IMR-90 (cell line): ENCODE measurements around the gene NNMT. TPM values are rescaled to one million over a fixed set of nuclear protein-coding genes. Genes with fewer than 3 reads are reported as not detected.

Source experiments
- ATAC-seq: fragments of 200-7000 bp; cut with Tn5 transposase; 2 replicates; pipeline ENCODE4 v1.9.1; 2020; ENCODE audit warnings: low read depth, mild to moderate bottlenecking, moderate library complexity
- BruUV-seq: library from RNA; stranded (reverse); fragments of 400-500 nt; replicated peaks from 2 replicates; lab custom pipeline; 2021; lab: Mats Ljungman, UMichigan
- CTCF ChIA-PET: fragments of 300-600 bp; formaldehyde crosslinking; extraction: SDS; loops from one replicate; lab custom pipeline; 2021; ENCODE audit warnings: antibody characterized with exemption; lab: Yijun Ruan, JAX
- POLR2A ChIA-PET: fragments of 300-600 bp; sonication (Branson Sonifier 250); formaldehyde crosslinking; loops from one replicate; lab custom pipeline; 2022; ENCODE audit warnings: antibody characterized with exemption; ENCODE audit not compliant: unreplicated experiment; lab: Charles Lee
- DNase-seq: peaks from one replicate; pipeline ENCODE4 v3.0.0; 2013
- H2AFZ ChIP-seq: replicated peaks from 2 replicates; pipeline ENCODE3; 2013; ENCODE audit warnings: low read length, mild to moderate bottlenecking; ENCODE audit not compliant: poor library complexity
- H2AK5ac ChIP-seq: 2 replicates; pipeline ENCODE4 v1.6.1; 2013; ENCODE audit warnings: low read depth, low read length, inconsistent platforms
- H2AK9ac ChIP-seq: replicated peaks from 2 replicates; pipeline ENCODE3; 2013; ENCODE audit warnings: mild to moderate bottlenecking, low read depth, low read length, moderate library complexity; ENCODE audit not compliant: poor library complexity
- H2BK120ac ChIP-seq: 2 replicates; pipeline ENCODE4 v1.6.1; 2013; ENCODE audit warnings: low read depth, low read length, inconsistent platforms
- H2BK15ac ChIP-seq: 3 replicates; pipeline ENCODE4 v1.6.1; 2013; ENCODE audit warnings: low read depth, low read length, inconsistent platforms
- H2BK20ac ChIP-seq: 2 replicates; pipeline ENCODE4 v1.6.1; 2013; ENCODE audit warnings: low read depth, mild to moderate bottlenecking, inconsistent platforms, low read length, moderate library complexity
- H2BK5ac ChIP-seq: 2 replicates; pipeline ENCODE4 v1.6.1; 2013; ENCODE audit warnings: mild to moderate bottlenecking, low read depth, low read length, inconsistent platforms; ENCODE audit not compliant: poor library complexity, severe bottlenecking
- H3K14ac ChIP-seq: replicated peaks from 2 replicates; pipeline ENCODE4 v1.6.1; 2013; ENCODE audit warnings: low read depth, low read length, inconsistent platforms
- H3K18ac ChIP-seq: 2 replicates; pipeline ENCODE4 v1.6.1; 2013; ENCODE audit warnings: low read depth, low read length, control low read depth
- H3K23ac ChIP-seq: 2 replicates; pipeline ENCODE4 v1.6.1; 2013; ENCODE audit warnings: low read depth, low read length, inconsistent platforms
- H3K27ac ChIP-seq: 2 replicates; pipeline ENCODE4 v1.5.1; 2013; ENCODE audit warnings: mild to moderate bottlenecking, control low read depth, low read length; ENCODE audit not compliant: insufficient read depth
- H3K27me3 ChIP-seq: 2 replicates; pipeline ENCODE4 v1.6.1; 2013; ENCODE audit warnings: low read length; ENCODE audit not compliant: control insufficient read depth, insufficient read depth
- H3K36me3 ChIP-seq: 2 replicates; pipeline ENCODE4 v1.6.1; 2013; ENCODE audit warnings: low read length, mixed read lengths; ENCODE audit not compliant: control insufficient read depth, insufficient read depth
- H3K4ac ChIP-seq: 2 replicates; pipeline ENCODE4 v1.6.1; 2013; ENCODE audit warnings: low read depth, low read length, inconsistent platforms
- H3K4me1 ChIP-seq: 2 replicates; pipeline ENCODE4 v1.6.1; 2013; ENCODE audit warnings: low read length, mixed read lengths; ENCODE audit not compliant: control insufficient read depth, insufficient read depth
- H3K4me2 ChIP-seq: 2 replicates; pipeline ENCODE4 v1.6.1; 2013; ENCODE audit warnings: low read depth, mild to moderate bottlenecking, control low read depth, low read length, moderate library complexity
- H3K4me3 ChIP-seq: 2 replicates; pipeline ENCODE4 v1.5.1; 2013; ENCODE audit warnings: low read depth, mild to moderate bottlenecking, control low read depth, low read length, moderate library complexity; ENCODE audit not compliant: insufficient read depth
- H3K56ac ChIP-seq: 2 replicates; pipeline ENCODE4 v1.6.1; 2013; ENCODE audit warnings: low read length, inconsistent platforms; ENCODE audit not compliant: insufficient read depth; ENCODE audit errors: extremely low read depth
- H3K79me1 ChIP-seq, 2 experiments: 2 replicates each; pipeline ENCODE4 v1.6.1; 2013; ENCODE audit warnings: low read length in 2 of 2, inconsistent platforms in 1 of 2, low read depth in 1 of 2
- H3K9ac ChIP-seq: 2 replicates; pipeline ENCODE4 v1.6.1; 2013; ENCODE audit warnings: low read depth, low read length, control low read depth
- H3K9me1 ChIP-seq: 2 replicates; pipeline ENCODE4 v1.6.1; 2013; ENCODE audit warnings: low read length, inconsistent platforms; ENCODE audit not compliant: insufficient read depth
- H3K9me3 ChIP-seq: 2 replicates; pipeline ENCODE4 v1.6.1; 2013; ENCODE audit warnings: low read length; ENCODE audit not compliant: control insufficient read depth, insufficient read depth
- H4K20me1 ChIP-seq: 2 replicates; pipeline ENCODE4 v1.6.1; 2013; ENCODE audit warnings: low read length, inconsistent platforms; ENCODE audit not compliant: insufficient read depth
- H4K5ac ChIP-seq: 2 replicates; pipeline ENCODE4 v1.6.1; 2013; ENCODE audit warnings: mild to moderate bottlenecking, low read depth, low read length, control low read depth
- H4K8ac ChIP-seq, 2 experiments: 2 replicates each; pipeline ENCODE4 v1.6.1; 2013; ENCODE audit warnings: low read depth in 2 of 2, low read length in 2 of 2, control low read depth in 1 of 2, inconsistent platforms in 1 of 2
- H4K91ac ChIP-seq: 2 replicates; pipeline ENCODE4 v1.6.1; 2013; ENCODE audit warnings: low read depth, low read length, inconsistent platforms; ENCODE audit not compliant: insufficient read depth
- CHD1 ChIP-seq: IDR thresholded peaks from 2 replicates; pipeline ENCODE4 v1.6.1; 2012; ENCODE audit warnings: low read depth, low read length, improper control_type of control experiment
- CTCF ChIP-seq: conservative IDR thresholded peaks from 2 replicates; pipeline ENCODE4 v1.5.1; 2012; ENCODE audit warnings: mild to moderate bottlenecking, low read depth, low read length, improper control_type of control experiment
- ELK1 ChIP-seq: fragments of 150-350 bp; IDR thresholded peaks from 2 replicates; pipeline ENCODE4 v1.6.1; 2016; ENCODE audit warnings: low read depth, mild to moderate bottlenecking, low read length, moderate library complexity, borderline replicate concordance
- FOS ChIP-seq: fragments of 150-350 bp; IDR thresholded peaks from 2 replicates; pipeline ENCODE4 v1.6.1; 2016; ENCODE audit warnings: low read depth, low read length
- MAFK ChIP-seq: IDR thresholded peaks from 2 replicates; pipeline ENCODE4 v1.6.1; 2012; ENCODE audit warnings: low read depth, low read length, improper control_type of control experiment
- MAZ ChIP-seq: IDR thresholded peaks from 2 replicates; pipeline ENCODE4 v1.6.1; 2012; ENCODE audit warnings: low read depth, mild to moderate bottlenecking, low read length, improper control_type of control experiment, moderate library complexity, borderline replicate concordance
- MXI1 ChIP-seq: IDR thresholded peaks from 2 replicates; pipeline ENCODE4 v1.6.1; 2012; ENCODE audit warnings: low read depth, mild to moderate bottlenecking, low read length, moderate library complexity, borderline replicate concordance
- POLR2A ChIP-seq: IDR thresholded peaks from 2 replicates; pipeline ENCODE4 v1.6.1; 2012; ENCODE audit warnings: mild to moderate bottlenecking, low read depth, low read length
- RAD21 ChIP-seq: IDR thresholded peaks from 2 replicates; pipeline ENCODE4 v1.6.1; 2012; ENCODE audit warnings: low read length, improper control_type of control experiment
- RCOR1 ChIP-seq: IDR thresholded peaks from 2 replicates; pipeline ENCODE4 v1.6.1; 2012; ENCODE audit warnings: mild to moderate bottlenecking, low read length, improper control_type of control experiment; ENCODE audit not compliant: insufficient replicate concordance
- SMC3 ChIP-seq: fragments of 150-350 bp; IDR thresholded peaks from 2 replicates; pipeline ENCODE4 v1.6.1; 2016; ENCODE audit warnings: low read depth, mild to moderate bottlenecking, antibody characterized with exemption, low read length, moderate library complexity
- WGBS, 2 experiments: methylation state at CpG; one replicate each; pipeline versions ENCODE4 v1.1.5 to v1.1.7; 2013; ENCODE audit warnings: missing lambda C conversion rate in 2 of 2; ENCODE audit not compliant: insufficient read length in 1 of 2; ENCODE audit errors: extremely low coverage in 2 of 2; 5-methylcytosine and 5-hydroxymethylcytosine counted together
- dilution Hi-C: fragments of 300-500 bp; cut with HindIII; formaldehyde crosslinking; loops from one replicate; pipeline ENCODE4 v1.14.3; 2018; ENCODE audit warnings: low sequenced_read_pairs; ENCODE audit not compliant: unreplicated experiment
- in situ Hi-C: fragments of 300-500 bp; cut with MboI; formaldehyde crosslinking; loops from 3 replicates; pipeline ENCODE4 v1.14.3; 2019; ENCODE audit warnings: low sequenced_read_pairs, inconsistent platforms, mixed read lengths
- intact Hi-C: fragments of 100-400 bp; cut with micrococcal nuclease; formaldehyde crosslinking; loops from 2 replicates; pipeline ENCODE4 v1.10.0; 2022
- polyA plus RNA-seq, 3 experiments: library from polyadenylated mRNA; depleted of rRNA; stranded (reverse); fragments of >200 nt; gene quantifications; 2 replicates each; pipeline ENCODE4 v1.2.3, GENCODE V29; 2012; ENCODE audit warnings: low replicate concordance in 1 of 3
- total RNA-seq: library from RNA; depleted of rRNA; stranded (reverse); fragments of >200 nt; gene quantifications from 2 replicates; pipeline ENCODE4 v1.2.3, GENCODE V29; 2012

Gene NNMT
- total and polyA plus RNA-seq, 2 of the 4 experiments (the other 2 are of a cell fraction), result 79.7 to 108 TPM

- Histone ChIP-seq H2AFZ (no peak overlapping the region), H3K4me2 (no peak overlapping the region), H3K4me1 (no peaks in the 10 kb centered on the region), H3K36me3 (no peaks in the 10 kb centered on the region), H3K27me3 (no peaks in the 10 kb centered on the region; the same call in 1 of the 2 replicates), H4K8ac (no peak overlapping the region), H2BK15ac (no peak overlapping the region), H3K4me3 (no peak overlapping the region), H4K5ac (no peak overlapping the region), H3K56ac (no peak overlapping the region), H3K23ac (no peak overlapping the region), H3K27ac (no peak overlapping the region), H2AK9ac (no peak overlapping the region), H2BK5ac (no peak overlapping the region), H2BK20ac (no peak overlapping the region), H2BK120ac (no peak overlapping the region), H3K18ac (no peak overlapping the region), H3K9ac (no peak overlapping the region), H3K14ac (no peak overlapping the region), H2AK5ac (no peak overlapping the region), H4K91ac (no peak overlapping the region), H3K9me1 (no peaks in the 10 kb centered on the region; the same call in 1 of the 2 replicates), H3K4ac (no peak overlapping the region), H3K9me3 (no peaks in the 10 kb centered on the region), H4K20me1 (no peaks in the 10 kb centered on the region), H3K79me1 (no peaks in the 10 kb centered on the region; a peak in 1 of 4 replicates)
- DNase-seq (no peak), ATAC-seq (no peak)
- TF ChIP-seq MAFK, result no peak
- TF ChIP-seq CTCF, result no peak
- TF ChIP-seq RAD21, result no peak
- no peak for TF ChIP-seq MAZ
- no peak for TF ChIP-seq FOS
- no peak for TF ChIP-seq ELK1
- TF ChIP-seq MXI1, result no peak
- no peak for TF ChIP-seq CHD1
- TF ChIP-seq SMC3, result no peak
- no peak for TF ChIP-seq RCOR1
- no peak for TF ChIP-seq POLR2A
- no TSS peak for BruUV-seq
- intact Hi-C loops, result no loop called here
- in situ Hi-C loops, result loop anchor here (5.0 to 25.0 kb wide), 3 partner anchors 241 to 1944 kb away; no protein-coding TSS in a partner anchor
- ChIA-PET CTCF (interaction anchor here (0.7 kb wide), 1 partner anchor 72 kb away, joined by 3 read pairs; no protein-coding TSS in a partner anchor), POLR2A (no interaction called here)
- dilution Hi-C loops, result no loop called here
- 100% methylated on average over 1 of the region's 4 CpGs; no CpG with 5 or more reads in 1 of the 2 experiments for WGBS, 2 experiments
Measured at GRCh38 chr11:114343493-114343892, 47.3 kb downstream of the NNMT start.
